ENCODE data around the gene ARNT2. TPM values are rescaled to one million over a fixed set of nuclear protein-coding genes. Genes with fewer than 3 reads are reported as not detected.

The ARNT2 gene
- total and polyA plus RNA-seq, 12 donors = 0.71 to 6.7 (median 4.0) TPM

GRCh38 chr15:80550908-80551260 lies 146.7 kb downstream of the ARNT2 start:
- Histone ChIP-seq H3K36me3 (no peaks in the 10 kb centered on the region), H3K4me1 (no peaks in the 10 kb centered on the region), H3K27me3 (peaks cover 0 to 13% (median 0%) of the 10 kb centered on the region in 7 donors), H3K4me3 (no peak overlapping the region), H3K9me3 (no peaks in the 10 kb centered on the region), H3K27ac (no peak overlapping the region)
- DNase-seq (no peak), ATAC-seq (no peak)
- TF ChIP-seq CTCF (IDR thresholded peaks at IDR 0.05) = no peak
- 43 to 48% methylated on average over 4 of the region's 4 CpGs for WGBS, 2 donors
- intact Hi-C loops (cut with DNase I) = no loop called here

GRCh38 chr15:80551348-80551747 lies 147.2 kb downstream of the ARNT2 start:
- no peak for TF ChIP-seq CTCF (IDR thresholded peaks at IDR 0.05)
- Histone ChIP-seq H3K9me3 (no peaks in the 10 kb centered on the region), H3K27ac (no peak overlapping the region), H3K4me1 (no peaks in the 10 kb centered on the region), H3K27me3 (peaks cover 0 to 13% (median 0%) of the 10 kb centered on the region in 7 donors), H3K36me3 (no peaks in the 10 kb centered on the region), H3K4me3 (no peak overlapping the region)
- no peak for DNase-seq
- 77 to 89% methylated on average over 3 of the region's 3 CpGs for WGBS, 2 donors
- ATAC-seq = no peak
- intact Hi-C loops (cut with DNase I) = no loop called here

DNA sequence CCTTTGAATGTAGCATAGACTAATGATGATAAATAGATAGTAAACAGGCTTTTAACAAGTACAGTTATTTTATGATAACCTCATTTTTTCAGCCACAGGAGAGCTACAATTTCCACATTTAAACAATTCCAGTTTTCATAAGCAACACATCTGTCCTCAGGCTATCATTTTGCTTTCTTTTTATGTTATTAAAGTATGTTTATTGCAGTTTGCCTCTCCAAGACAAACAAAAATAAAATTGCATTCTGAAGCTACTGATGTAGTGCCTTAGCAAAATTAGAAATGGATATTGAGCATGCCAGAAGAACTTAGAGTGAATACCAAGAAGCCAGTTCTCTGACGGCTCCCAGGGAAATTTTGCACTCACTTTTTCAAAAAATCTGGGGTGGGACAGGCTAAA lies 150.4 kb downstream of the ARNT2 start:
- ATAC-seq = no peak
- WGBS, 2 donors = 75 to 81% methylated on average over 1 of the region's 1 CpG
- intact Hi-C loops (cut with DNase I) = no loop called here

GRCh38 chr15:80556694-80557367 lies 152.6 kb downstream of the ARNT2 start:
- intact Hi-C loops (cut with DNase I) = no loop called here
- no peaks in the 10 kb centered on the region for H3K4me1 ChIP-seq
- no peak for TF ChIP-seq CTCF (IDR thresholded peaks at IDR 0.05)
- 90 to 91% methylated on average over 7 of the region's 7 CpGs for WGBS, 2 donors
- no peak overlapping the region for H3K4me3 ChIP-seq
- DNase-seq = no peak
- H3K9me3 ChIP-seq = no peaks in the 10 kb centered on the region
- H3K36me3 ChIP-seq = no peaks in the 10 kb centered on the region
- ATAC-seq = no peak
- H3K27ac ChIP-seq = no peak overlapping the region
- peaks cover 0 to 5% (median 0%) of the 10 kb centered on the region in 7 donors for H3K27me3 ChIP-seq

More for the DNA sequence above, 150.4 kb downstream of the ARNT2 start:
- Histone ChIP-seq H3K36me3 (no peaks in the 10 kb centered on the region), H3K4me3 (no peak overlapping the region), H3K4me1 (no peaks in the 10 kb centered on the region), H3K9me3 (no peaks in the 10 kb centered on the region), H3K27me3 (no peaks in the 10 kb centered on the region), H3K27ac (no peak overlapping the region)
- no peak for DNase-seq
- no peak for TF ChIP-seq CTCF (IDR thresholded peaks at IDR 0.05)
